Trophoblast cell (in vitro differentiated cells and primary cell): ENCODE results near the gene CROCC2.

Source experiments
- DNase-seq, 2 donors: peaks; one replicate each; pipeline ENCODE4 v3.0.0-alpha.2; 2016
- H2AFZ ChIP-seq: 2 replicates; pipeline ENCODE4 v1.6.1; 2013; ENCODE audit warnings: low read length, moderate library complexity, mild to moderate bottlenecking; ENCODE audit not compliant: insufficient read depth, poor library complexity
- H2AK5ac ChIP-seq: 2 replicates; pipeline ENCODE4 v1.6.1; 2013; ENCODE audit warnings: mild to moderate bottlenecking, low read length
- H2BK120ac ChIP-seq: 2 replicates; pipeline ENCODE4 v1.6.1; 2013; ENCODE audit warnings: low read length, mild to moderate bottlenecking, moderate library complexity; ENCODE audit not compliant: insufficient read depth, poor library complexity
- H2BK12ac ChIP-seq: 2 replicates; pipeline ENCODE4 v1.6.1; 2013; ENCODE audit warnings: mild to moderate bottlenecking, low read length, moderate library complexity
- H2BK5ac ChIP-seq: 2 replicates; pipeline ENCODE4 v1.6.1; 2013; ENCODE audit warnings: low read length, low read depth, moderate library complexity, mild to moderate bottlenecking; ENCODE audit not compliant: poor library complexity
- H3K14ac ChIP-seq: 2 replicates; pipeline ENCODE4 v1.6.1; 2013; ENCODE audit warnings: mild to moderate bottlenecking, low read length
- H3K18ac ChIP-seq: 2 replicates; pipeline ENCODE4 v1.6.1; 2013; ENCODE audit warnings: mild to moderate bottlenecking, low read length
- H3K23ac ChIP-seq: 2 replicates; pipeline ENCODE4 v1.6.1; 2013; ENCODE audit warnings: low read length
- H3K27ac ChIP-seq: 2 replicates; pipeline ENCODE4 v1.5.1; 2013; ENCODE audit warnings: low read depth, mild to moderate bottlenecking, inconsistent platforms, low read length, moderate library complexity
- H3K27me3 ChIP-seq: 2 replicates; pipeline ENCODE4 v1.6.1; 2013; ENCODE audit warnings: inconsistent platforms, mild to moderate bottlenecking, low read length, moderate library complexity; ENCODE audit not compliant: insufficient read depth
- H3K36me3 ChIP-seq, 2 experiments: 1 replicate in 1 of 2; 2 replicates in 1 of 2; pipeline ENCODE4 v1.6.1; 2013; ENCODE audit warnings: low read length in 2 of 2, mild to moderate bottlenecking in 2 of 2, moderate library complexity in 1 of 2; ENCODE audit not compliant: insufficient read depth in 2 of 2, control insufficient read depth in 1 of 2
- H3K4ac ChIP-seq: 2 replicates; pipeline ENCODE4 v1.6.1; 2013; ENCODE audit warnings: low read depth, mild to moderate bottlenecking, low read length, moderate library complexity
- H3K4me1 ChIP-seq, 2 experiments: 1 replicate in 1 of 2; 2 replicates in 1 of 2; pipeline ENCODE4 v1.6.1; 2013; ENCODE audit warnings: low read length in 2 of 2, mild to moderate bottlenecking in 2 of 2, moderate library complexity in 1 of 2; ENCODE audit not compliant: insufficient read depth in 2 of 2, control insufficient read depth in 1 of 2
- H3K4me2 ChIP-seq: 2 replicates; pipeline ENCODE4 v1.6.1; 2013; ENCODE audit warnings: inconsistent platforms, mild to moderate bottlenecking, low read length, moderate library complexity
- H3K4me3 ChIP-seq: 2 replicates; pipeline ENCODE4 v1.5.1; 2013; ENCODE audit warnings: mild to moderate bottlenecking, low read depth, low read length, inconsistent platforms
- H3K79me1 ChIP-seq: one replicate; pipeline ENCODE4 v1.6.1; 2013; ENCODE audit warnings: low read length
- H3K79me2 ChIP-seq: 2 replicates; pipeline ENCODE4 v1.6.1; 2013; ENCODE audit warnings: low read length, mild to moderate bottlenecking; ENCODE audit not compliant: control insufficient read depth, insufficient read depth, poor library complexity
- H3K9ac ChIP-seq: 2 replicates; pipeline ENCODE4 v1.6.1; 2013; ENCODE audit warnings: mild to moderate bottlenecking, low read length
- H3K9me3 ChIP-seq: 2 replicates; pipeline ENCODE4 v1.6.1; 2013; ENCODE audit warnings: low read depth, mild to moderate bottlenecking, control low read depth, inconsistent platforms, low read length; ENCODE audit not compliant: insufficient read depth
- H4K12ac ChIP-seq: 2 replicates; pipeline ENCODE4 v1.6.1; 2013; ENCODE audit warnings: low read depth, mild to moderate bottlenecking, low read length, moderate library complexity
- H4K8ac ChIP-seq: 2 replicates; pipeline ENCODE4 v1.6.1; 2013; ENCODE audit warnings: low read depth, mild to moderate bottlenecking, low read length, moderate library complexity
- H4K91ac ChIP-seq: one replicate; pipeline ENCODE4 v1.6.1; 2013; ENCODE audit warnings: low read depth, mild to moderate bottlenecking, low read length, moderate library complexity
- WGBS: extraction: QIAGEN DNeasy Blood & Tissue Kit; methylation state at CpG from one replicate; pipeline ENCODE4 v1.1.7; 2013; ENCODE audit warnings: missing lambda C conversion rate; ENCODE audit not compliant: insufficient read length, insufficient coverage; ENCODE audit errors: extremely low coverage; 5-methylcytosine and 5-hydroxymethylcytosine counted together

The CROCC2 gene

DNA sequence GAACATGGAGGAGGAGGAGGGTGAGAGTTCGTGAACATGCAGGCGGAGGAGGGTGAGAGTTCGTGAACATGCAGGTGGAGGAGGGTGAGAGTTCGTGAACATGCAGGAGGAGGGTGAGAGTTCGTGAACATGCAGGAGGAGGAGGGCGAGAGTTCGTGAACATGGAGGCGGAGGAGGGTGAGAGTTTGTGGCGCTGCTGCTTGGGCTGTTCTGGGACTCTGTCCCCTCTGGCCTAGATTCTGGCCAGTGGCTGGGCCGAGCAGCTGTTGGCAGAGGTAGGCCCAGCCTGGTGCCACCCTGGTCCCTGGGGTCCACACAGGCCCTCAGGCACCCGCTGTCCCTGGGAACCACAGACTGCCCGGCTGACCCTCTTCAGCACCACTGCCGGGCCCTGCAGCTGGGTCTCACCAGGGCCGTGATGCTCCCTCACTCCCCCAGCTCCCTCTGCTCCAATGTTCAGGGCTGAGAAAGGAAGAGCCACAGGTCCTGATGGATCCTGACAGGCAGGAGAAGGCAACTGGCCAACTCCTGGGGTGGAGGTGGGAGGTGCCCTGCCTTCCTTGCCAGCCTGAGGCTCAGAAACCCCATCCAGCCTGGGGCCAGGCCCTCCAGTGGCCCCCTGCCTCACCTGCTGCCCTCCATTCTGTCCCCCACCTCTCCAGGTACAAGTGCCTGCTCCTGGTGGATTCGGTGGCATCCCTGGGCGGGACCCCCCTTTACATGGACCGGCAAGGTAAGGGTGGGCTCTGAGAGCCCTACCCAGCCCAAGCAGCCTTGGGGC, 33.6 kb upstream of the CROCC2 start:
- Histone ChIP-seq H3K9me3 (no peaks in the 10 kb centered on the region), H2BK5ac (no peak overlapping the region), H4K12ac (no peak overlapping the region), H3K14ac (no peak overlapping the region), H3K9ac (no peak overlapping the region), H3K36me3 (no peaks in the 10 kb centered on the region), H3K79me2 (no peaks in the 10 kb centered on the region), H2BK120ac (no peak overlapping the region), H4K91ac (no peak overlapping the region), H3K23ac (no peak overlapping the region), H3K4me2 (no peak overlapping the region), H2AFZ (no peak overlapping the region), H3K27ac (no peak overlapping the region), H3K4me1 (no peaks in the 10 kb centered on the region), H4K8ac (no peak overlapping the region), H3K4me3 (no peak overlapping the region), H2BK12ac (no peak overlapping the region), H3K27me3 (no peaks in the 10 kb centered on the region), H2AK5ac (no peak overlapping the region), H3K79me1 (no peaks in the 10 kb centered on the region), H3K18ac (no peak overlapping the region), H3K4ac (no peak overlapping the region)
- DNase-seq: no peak
- WGBS: no CpG with 5 or more reads among the region's 17 CpGs

DNA sequence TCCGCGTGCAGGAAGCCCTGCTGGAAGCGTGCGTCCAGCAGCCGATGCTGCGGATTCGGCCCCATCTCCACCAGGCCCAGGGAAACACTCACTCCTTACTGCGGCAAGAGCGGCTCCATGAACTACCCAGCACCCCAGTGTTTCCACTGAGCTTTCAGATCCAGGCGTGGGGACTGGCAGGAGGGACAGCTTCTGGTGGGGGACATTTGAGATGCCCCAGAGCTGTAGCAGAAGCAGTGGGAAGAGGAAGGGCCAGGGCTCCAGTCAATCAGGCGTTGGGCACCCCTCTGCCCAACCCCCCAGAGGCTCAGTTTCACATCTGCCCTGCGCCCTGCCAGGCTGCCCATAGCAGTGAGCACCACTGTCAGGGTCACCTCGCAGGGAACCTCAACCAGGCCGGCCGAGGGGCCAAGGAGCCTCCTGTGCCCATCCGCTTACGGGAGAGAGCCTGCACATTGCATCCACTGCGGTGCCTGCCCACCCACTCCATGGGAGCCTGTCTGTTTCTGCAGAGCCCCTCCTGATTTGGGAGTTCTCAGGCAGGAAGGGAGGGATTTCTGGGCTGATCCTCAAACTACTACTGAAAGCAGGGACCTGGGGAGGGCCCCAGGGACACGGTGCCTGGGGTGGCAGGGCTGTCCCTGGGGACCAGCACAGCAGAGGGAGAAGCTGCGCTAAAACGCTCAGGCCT, 32.9 kb upstream of the CROCC2 start:
- H3K4me1 ChIP-seq: no peaks in the 10 kb centered on the region
- H3K27me3 ChIP-seq: no peaks in the 10 kb centered on the region
- H2BK120ac ChIP-seq: no peak overlapping the region
- no CpG with 5 or more reads among the region's 21 CpGs for WGBS
- no peak overlapping the region for H3K18ac ChIP-seq
- no peaks in the 10 kb centered on the region for H3K36me3 ChIP-seq
- H2BK12ac ChIP-seq: no peak overlapping the region
- no peak overlapping the region for H4K91ac ChIP-seq
- H3K9me3 ChIP-seq: no peaks in the 10 kb centered on the region
- no peak overlapping the region for H3K9ac ChIP-seq
- no peak overlapping the region for H2AK5ac ChIP-seq
- H3K4ac ChIP-seq: no peak overlapping the region
- H4K12ac ChIP-seq: no peak overlapping the region
- H3K4me2 ChIP-seq: no peak overlapping the region
- no peak overlapping the region for H2BK5ac ChIP-seq
- H3K27ac ChIP-seq: no peak overlapping the region
- no peaks in the 10 kb centered on the region for H3K79me1 ChIP-seq
- H3K4me3 ChIP-seq: no peak overlapping the region
- DNase-seq: no peak
- no peak overlapping the region for H4K8ac ChIP-seq
- H3K23ac ChIP-seq: no peak overlapping the region
- H2AFZ ChIP-seq: no peak overlapping the region
- no peak overlapping the region for H3K14ac ChIP-seq
- no peaks in the 10 kb centered on the region for H3K79me2 ChIP-seq

DNA sequence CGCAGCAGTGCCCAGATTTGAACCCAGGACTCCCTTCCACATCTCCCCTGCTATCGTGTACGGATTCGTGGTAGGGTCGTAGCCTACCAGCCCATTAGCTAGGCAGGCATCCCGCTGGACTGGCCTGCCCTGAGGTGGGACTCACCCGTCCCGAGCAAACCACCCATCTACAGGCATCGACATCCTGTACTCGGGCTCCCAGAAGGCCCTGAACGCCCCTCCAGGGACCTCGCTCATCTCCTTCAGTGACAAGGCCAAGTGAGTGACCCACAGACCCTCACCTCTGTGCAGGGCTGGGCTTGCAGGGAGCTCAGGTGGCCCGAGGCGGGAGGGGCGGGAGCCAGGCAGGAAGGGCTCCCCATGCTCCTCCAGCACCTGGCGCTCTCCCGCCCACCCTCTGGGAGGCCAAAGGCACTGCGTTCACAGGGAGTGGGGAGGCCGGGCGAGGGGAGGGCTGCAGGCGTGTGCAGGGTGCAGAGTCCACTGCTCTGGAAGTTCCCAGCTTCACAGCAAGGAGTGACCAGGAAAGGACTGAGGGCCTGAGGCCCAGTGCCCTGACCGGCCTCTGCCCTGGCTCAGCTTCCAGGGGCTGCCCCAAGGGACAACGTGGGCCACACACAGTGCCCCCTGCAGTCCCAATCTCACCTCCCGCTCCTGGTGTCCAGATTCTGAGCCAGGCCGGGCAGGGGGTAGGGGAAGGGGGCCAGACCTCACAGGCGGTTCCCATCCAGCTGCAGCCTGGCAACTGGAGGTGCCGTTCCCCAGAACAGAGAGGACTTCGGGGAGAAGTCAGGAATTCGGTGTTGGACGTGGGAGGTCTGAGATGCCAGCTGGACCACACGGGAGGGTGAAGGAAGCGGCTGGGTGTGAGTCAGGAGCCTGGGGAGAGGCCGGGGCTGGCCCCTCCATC, 32.1 kb upstream of the CROCC2 start:
- H3K79me2 ChIP-seq: no peaks in the 10 kb centered on the region
- no peak overlapping the region for H3K4ac ChIP-seq
- H2BK5ac ChIP-seq: no peak overlapping the region
- no peak overlapping the region for H4K12ac ChIP-seq
- H3K14ac ChIP-seq: no peak overlapping the region
- no peaks in the 10 kb centered on the region for H3K27me3 ChIP-seq
- no peak overlapping the region for H3K4me2 ChIP-seq
- H4K8ac ChIP-seq: no peak overlapping the region
- H3K27ac ChIP-seq: no peak overlapping the region
- H3K79me1 ChIP-seq: no peaks in the 10 kb centered on the region
- H3K9me3 ChIP-seq: no peaks in the 10 kb centered on the region
- no peak overlapping the region for H2AFZ ChIP-seq
- no peaks in the 10 kb centered on the region for H3K36me3 ChIP-seq
- H3K9ac ChIP-seq: no peak overlapping the region
- H3K4me3 ChIP-seq: no peak overlapping the region
- H2BK12ac ChIP-seq: no peak overlapping the region
- H2AK5ac ChIP-seq: no peak overlapping the region
- DNase-seq: no peak
- no CpG with 5 or more reads among the region's 33 CpGs for WGBS
- H3K4me1 ChIP-seq: no peaks in the 10 kb centered on the region
- H2BK120ac ChIP-seq: no peak overlapping the region
- no peak overlapping the region for H3K18ac ChIP-seq
- H3K23ac ChIP-seq: no peak overlapping the region
- H4K91ac ChIP-seq: no peak overlapping the region

DNA sequence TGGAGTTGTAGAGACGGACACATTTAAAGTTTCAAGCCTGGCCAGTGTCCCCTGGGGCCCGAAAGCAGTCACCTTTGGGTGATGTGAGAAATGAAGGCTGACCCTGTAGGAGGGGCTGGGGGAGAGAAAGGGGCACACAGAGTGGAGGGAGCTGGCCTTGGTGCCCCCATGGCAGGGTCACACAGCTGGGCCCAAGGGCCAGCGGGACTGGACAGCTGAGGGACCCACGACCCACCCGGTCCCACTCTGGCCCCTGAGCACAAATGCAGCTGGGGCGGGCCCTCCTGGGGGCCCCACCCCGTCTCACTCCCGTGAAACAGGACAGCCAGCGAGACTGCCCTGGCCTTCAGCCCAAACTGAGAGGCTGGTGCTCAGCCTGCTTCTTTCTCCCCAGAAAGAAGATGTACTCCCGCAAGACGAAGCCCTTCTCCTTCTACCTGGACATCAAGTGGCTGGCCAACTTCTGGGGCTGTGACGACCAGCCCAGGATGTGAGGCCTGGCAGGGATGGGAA, 31.4 kb upstream of the CROCC2 start:
- Histone ChIP-seq H4K8ac (no peak overlapping the region), H3K4me1 (no peaks in the 10 kb centered on the region), H2BK12ac (no peak overlapping the region), H3K18ac (no peak overlapping the region), H3K14ac (no peak overlapping the region), H3K9me3 (peaks cover 2% of the 10 kb centered on the region), H3K27ac (no peak overlapping the region), H4K12ac (no peak overlapping the region), H3K79me1 (no peaks in the 10 kb centered on the region), H2BK120ac (no peak overlapping the region), H3K23ac (no peak overlapping the region), H3K4me2 (no peak overlapping the region), H4K91ac (no peak overlapping the region), H3K4ac (no peak overlapping the region), H3K9ac (no peak overlapping the region), H2AFZ (no peak overlapping the region), H3K27me3 (no peaks in the 10 kb centered on the region), H3K79me2 (no peaks in the 10 kb centered on the region), H2BK5ac (no peak overlapping the region), H3K4me3 (no peak overlapping the region), H2AK5ac (no peak overlapping the region), H3K36me3 (no peaks in the 10 kb centered on the region)
- no peak for DNase-seq
- WGBS: no CpG with 5 or more reads among the region's 12 CpGs
